GM19463 (cell line): ENCODE measurements around the gene NFATC1.
"Not testable (repeated sequence)": the region's sequence is repeated elsewhere in the genome, so short reads cannot be mapped to it uniquely, and the experiment has no call there.

Experiments used
- ATAC-seq: cut with Tn5 transposase; IDR thresholded peaks from one replicate; pipeline ENCODE4 v1.9.1; 2021; ENCODE audit warnings: mild to moderate bottlenecking, moderate library complexity; ENCODE audit not compliant: unreplicated experiment

Gene NFATC1

GRCh38 chr18:79374408-79375171, 21.1 kb upstream of the NFATC1 start:
- peak; percentile 82 for ATAC-seq

- ATAC-seq = no peak
Observed at GRCh38 chr18:79375441-79376154, 20.1 kb upstream of the NFATC1 start.

- ATAC-seq = not testable (repeated sequence)
Observed at GRCh38 chr18:79376661-79377060, 19.1 kb upstream of the NFATC1 start.

GRCh38 chr18:79377187-79377891, 18.4 kb upstream of the NFATC1 start:
- no peak for ATAC-seq

- peak; percentile 60 for ATAC-seq
Observed at GRCh38 chr18:79378536-79379250, 17.0 kb upstream of the NFATC1 start.

- ATAC-seq = no peak
Observed at GRCh38 chr18:79379251-79379905, 16.4 kb upstream of the NFATC1 start.

- no peak for ATAC-seq
Observed at GRCh38 chr18:79379931-79380815, 15.6 kb upstream of the NFATC1 start.

- ATAC-seq = no peak
Observed at GRCh38 chr18:79380816-79381806, 14.6 kb upstream of the NFATC1 start.

GRCh38 chr18:79381811-79382311, 13.9 kb upstream of the NFATC1 start:
- no peak for ATAC-seq

- ATAC-seq = no peak
Observed at GRCh38 chr18:79382681-79383387, 12.9 kb upstream of the NFATC1 start.

GRCh38 chr18:79383388-79384056, 12.2 kb upstream of the NFATC1 start:
- no peak for ATAC-seq

GRCh38 chr18:79384151-79384807, 11.5 kb upstream of the NFATC1 start:
- ATAC-seq = no peak

GRCh38 chr18:79384834-79385233, 10.9 kb upstream of the NFATC1 start:
- ATAC-seq = no peak

GRCh38 chr18:79385326-79385707, 10.4 kb upstream of the NFATC1 start:
- ATAC-seq = no peak

GRCh38 chr18:79385708-79386341, 9.9 kb upstream of the NFATC1 start:
- no peak for ATAC-seq

- no peak for ATAC-seq
Observed at GRCh38 chr18:79386547-79386946, 9.2 kb upstream of the NFATC1 start.
